ENCODE results near the gene B3GLCT. TPM values are rescaled to one million over a fixed set of nuclear protein-coding genes. Genes with fewer than 3 reads are reported as not detected.
A peak's percentile ranks its signal among the peaks of the same experiment; 100 is the strongest.

The B3GLCT gene
- total RNA-seq, 2 donors from 2014 or later, result 10.1 to 11.5 TPM

- Mint-ChIP-seq H3K4me3 (no peak overlapping the region), H3K27me3 (ENCODE audit: insufficient read depth) (no peaks in the 10 kb centered on the region), H3K9me3 (no peaks in the 10 kb centered on the region), H3K4me1 (no peaks in the 10 kb centered on the region), H3K36me3 (ENCODE audit: low read depth) (no peaks in the 10 kb centered on the region), H3K27ac (no peak overlapping the region)
- no peaks in the 10 kb centered on the region for H3K27me3 ChIP-seq (ENCODE audit: control insufficient read depth, insufficient read depth, low read length, poor library complexity, severe bottlenecking)
- no peak for TF ChIP-seq CTCF (conservative IDR thresholded peaks at IDR 0.05)
- no peaks in the 10 kb centered on the region for H3K36me3 ChIP-seq (ENCODE audit: control insufficient read depth, insufficient read depth, low read length)
- H3K4me1 ChIP-seq (ENCODE audit: control insufficient read depth, insufficient read depth, low read length), result no peaks in the 10 kb centered on the region
- no peak for DNase-seq
- H3K27ac ChIP-seq (ENCODE audit: low read depth, low read length), result peak overlapping the region; percentile 8
- no peak overlapping the region for H3K4me3 ChIP-seq (ENCODE audit: low read length)
- 59 to 81% methylated on average over 4 of the region's 4 CpGs for WGBS, 2 experiments (ENCODE audit: insufficient coverage in 1 of 2, insufficient read length in 1 of 2)
- no peak overlapping the region for H3K9ac ChIP-seq (ENCODE audit: extremely low read depth, low read length, poor library complexity, severe bottlenecking)
- no peaks in the 10 kb centered on the region for H3K9me3 ChIP-seq (ENCODE audit: control insufficient read depth, low read length)
Measured at GRCh38 chr13:31380715-31381114, 180.9 kb downstream of the B3GLCT start.

Other genes with a start within 250 kb of the B3GLCT start
- gene HSPH1, start 38.1 kb upstream of the B3GLCT start, total RNA-seq, result 100 to 1,000 TPM in 1 of 2 donors, 10 to 100 TPM in 1; 88.0 to 120 TPM